LHCN-M2 (cell line): Measurements from ENCODE around the gene SV2B. TPM values are rescaled to one million over a fixed set of nuclear protein-coding genes. Genes with fewer than 3 reads are reported as not detected.

Experiments
- DNase-seq: peaks from one replicate; pipeline ENCODE4 v3.0.0-alpha.2; 2012; ENCODE audit warnings: low read depth
- total RNA-seq: library from RNA; depleted of rRNA; stranded (reverse); fragments of >200 nt; gene quantifications from 2 replicates; pipeline ENCODE4 v1.2.3, GENCODE V29; 2014

SV2B gene
- total RNA-seq, 1 experiment from 2014 or later: not detected

DNA sequence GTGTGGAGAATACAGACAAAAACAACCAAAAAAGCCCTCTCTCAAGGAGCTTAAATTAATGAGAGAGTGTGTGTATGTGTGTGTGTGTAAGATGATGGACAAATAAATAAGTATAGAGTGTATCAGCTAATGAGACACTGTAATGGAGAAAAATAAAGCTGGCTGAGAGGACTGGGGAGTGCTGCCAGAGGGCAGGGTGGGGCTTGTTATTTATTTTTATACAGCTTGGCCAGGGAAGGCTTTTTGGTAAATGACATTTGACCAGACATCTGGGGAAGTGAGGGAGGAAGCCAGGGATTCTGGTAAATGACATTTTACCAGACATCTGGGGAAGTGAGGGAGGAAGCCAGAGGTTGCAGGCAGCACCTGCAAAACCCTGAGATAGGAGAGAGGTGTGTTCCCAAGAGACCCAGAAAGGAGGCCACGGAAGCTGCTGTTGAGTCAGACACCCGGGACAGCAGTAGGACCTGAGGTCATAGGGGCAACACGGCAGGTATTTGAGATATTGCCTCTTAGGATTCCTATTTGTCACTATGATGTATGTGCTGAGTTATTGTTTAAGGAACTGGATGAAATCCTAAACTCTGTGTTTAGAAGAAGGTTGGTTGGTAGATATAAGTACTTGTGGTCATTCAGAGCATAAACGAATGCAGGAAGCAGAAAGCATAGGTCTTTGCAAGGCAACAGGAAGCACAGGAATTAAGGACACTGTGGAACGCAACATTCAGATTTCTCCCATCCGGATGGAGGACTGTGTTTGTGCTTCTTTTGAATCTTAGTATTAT lies 2.7 kb downstream of the SV2B start:
- DNase-seq: no peak

DNA sequence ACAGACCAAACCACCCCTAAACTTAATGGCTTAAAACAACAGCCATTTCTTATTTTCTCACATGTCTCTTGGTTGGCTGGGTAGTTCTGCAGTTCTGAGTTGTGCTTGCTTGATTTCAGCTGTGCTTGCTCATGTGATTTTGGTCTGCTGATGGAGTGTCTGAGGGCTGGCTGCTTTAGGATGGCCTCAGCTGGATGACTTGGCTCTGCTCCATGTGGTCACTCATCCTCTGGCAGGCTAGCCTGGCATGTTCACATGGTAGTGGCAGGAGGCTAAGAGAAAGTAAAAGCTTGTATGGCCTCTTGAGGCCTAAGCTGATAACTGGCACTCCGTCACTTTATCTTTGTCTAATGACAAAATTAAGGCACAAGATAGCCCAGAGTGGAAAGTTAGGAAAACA lies 4.1 kb downstream of the SV2B start:
- DNase-seq: no peak

DNA sequence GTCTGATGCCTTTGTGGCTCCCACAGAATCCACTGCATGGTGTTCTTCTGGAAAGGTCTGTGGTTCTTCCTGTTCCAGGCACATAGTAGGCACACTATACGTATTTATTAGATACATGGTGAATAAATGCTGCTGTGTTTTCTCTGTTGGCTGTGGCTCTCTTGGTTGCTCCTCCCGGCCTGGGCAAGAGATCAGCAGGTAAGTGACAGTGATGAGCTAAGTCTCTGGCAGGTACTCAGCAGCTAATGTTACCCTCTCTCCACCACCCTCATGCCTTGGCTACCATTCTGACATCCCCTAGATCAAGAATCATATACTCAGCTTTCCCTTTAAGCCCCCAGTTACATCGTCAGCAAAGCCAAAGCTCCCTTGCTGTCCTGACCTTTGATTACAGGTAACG lies 8.4 kb downstream of the SV2B start:
- DNase-seq: no peak

DNA sequence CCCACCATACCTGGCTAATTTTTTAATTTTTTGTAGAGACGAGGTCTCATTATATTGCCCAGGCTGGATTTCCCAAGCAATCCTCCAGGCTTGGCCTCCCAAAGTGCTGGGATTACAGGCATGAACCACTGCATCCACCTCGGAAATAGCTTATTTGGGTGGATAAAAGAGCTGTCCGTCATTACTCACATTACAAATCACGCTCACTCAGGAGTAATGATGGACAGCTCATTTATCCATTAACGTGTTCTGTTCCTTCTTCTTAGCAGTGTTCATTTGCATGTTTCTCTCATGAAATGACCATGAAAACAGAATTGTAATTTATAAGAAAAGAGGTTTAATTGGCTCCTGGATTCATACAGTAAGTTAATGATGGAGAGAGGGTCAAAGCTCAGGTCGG lies 9.8 kb downstream of the SV2B start:
- DNase-seq: no peak

DNA sequence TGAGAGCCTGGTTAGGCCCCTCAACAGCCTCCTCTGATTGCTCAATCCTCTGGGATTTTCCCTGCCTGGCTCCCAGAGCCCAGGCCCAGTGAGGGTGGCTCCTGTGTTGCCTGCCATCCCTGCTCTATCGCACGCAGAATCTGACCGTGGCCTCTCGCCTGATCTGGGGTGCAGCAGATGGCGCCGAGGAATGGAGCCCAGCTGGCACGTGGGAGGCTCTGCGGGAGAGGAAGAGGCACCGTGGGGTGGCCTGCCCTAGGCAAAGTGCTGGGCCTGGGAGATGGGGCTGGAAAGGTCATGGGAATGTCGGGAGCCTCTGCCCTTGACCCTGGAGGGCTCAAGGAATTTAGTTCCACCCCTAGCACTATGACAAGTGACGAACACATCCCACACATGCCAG lies 10.3 kb downstream of the SV2B start:
- DNase-seq: no peak

DNA sequence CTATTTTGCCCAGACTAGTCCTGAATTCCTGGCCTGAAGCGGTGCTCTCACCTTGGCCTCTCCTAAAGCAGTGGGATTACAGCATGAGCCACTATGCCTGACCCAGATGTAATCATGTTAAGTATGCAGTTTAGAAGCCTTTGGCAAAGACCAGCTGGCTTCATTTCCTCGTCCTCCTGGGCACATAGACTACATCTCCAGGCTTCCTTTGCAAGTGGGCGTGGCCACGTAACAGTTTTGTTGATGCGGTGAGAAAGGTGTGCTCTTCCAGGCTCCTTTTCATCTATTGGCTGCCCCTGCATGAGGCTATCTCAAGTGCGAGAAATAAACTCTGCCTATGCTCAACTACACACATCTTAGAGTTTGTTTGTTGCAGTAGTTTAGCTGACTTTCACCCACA lies 13.0 kb downstream of the SV2B start:
- DNase-seq: no peak

DNA sequence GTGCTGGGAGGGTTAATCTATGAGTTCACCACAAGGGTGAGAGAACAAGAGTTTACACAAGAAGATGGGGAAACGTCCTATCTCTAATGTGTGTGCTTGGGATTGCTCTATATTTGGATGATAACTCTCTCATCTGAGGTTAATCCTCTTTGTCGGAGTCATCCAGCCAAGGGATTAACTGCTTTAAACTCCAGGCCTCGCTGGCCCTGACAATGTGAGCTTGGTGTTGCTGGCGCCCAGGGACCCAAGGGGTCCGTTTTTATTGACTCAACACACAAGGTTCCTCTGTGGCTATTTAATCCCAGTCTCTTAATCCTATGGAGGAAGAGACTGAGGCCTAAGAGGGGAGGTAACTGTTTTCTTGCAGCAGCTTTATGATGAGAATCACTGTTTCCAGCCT lies 14.2 kb downstream of the SV2B start:
- DNase-seq: no peak

DNA sequence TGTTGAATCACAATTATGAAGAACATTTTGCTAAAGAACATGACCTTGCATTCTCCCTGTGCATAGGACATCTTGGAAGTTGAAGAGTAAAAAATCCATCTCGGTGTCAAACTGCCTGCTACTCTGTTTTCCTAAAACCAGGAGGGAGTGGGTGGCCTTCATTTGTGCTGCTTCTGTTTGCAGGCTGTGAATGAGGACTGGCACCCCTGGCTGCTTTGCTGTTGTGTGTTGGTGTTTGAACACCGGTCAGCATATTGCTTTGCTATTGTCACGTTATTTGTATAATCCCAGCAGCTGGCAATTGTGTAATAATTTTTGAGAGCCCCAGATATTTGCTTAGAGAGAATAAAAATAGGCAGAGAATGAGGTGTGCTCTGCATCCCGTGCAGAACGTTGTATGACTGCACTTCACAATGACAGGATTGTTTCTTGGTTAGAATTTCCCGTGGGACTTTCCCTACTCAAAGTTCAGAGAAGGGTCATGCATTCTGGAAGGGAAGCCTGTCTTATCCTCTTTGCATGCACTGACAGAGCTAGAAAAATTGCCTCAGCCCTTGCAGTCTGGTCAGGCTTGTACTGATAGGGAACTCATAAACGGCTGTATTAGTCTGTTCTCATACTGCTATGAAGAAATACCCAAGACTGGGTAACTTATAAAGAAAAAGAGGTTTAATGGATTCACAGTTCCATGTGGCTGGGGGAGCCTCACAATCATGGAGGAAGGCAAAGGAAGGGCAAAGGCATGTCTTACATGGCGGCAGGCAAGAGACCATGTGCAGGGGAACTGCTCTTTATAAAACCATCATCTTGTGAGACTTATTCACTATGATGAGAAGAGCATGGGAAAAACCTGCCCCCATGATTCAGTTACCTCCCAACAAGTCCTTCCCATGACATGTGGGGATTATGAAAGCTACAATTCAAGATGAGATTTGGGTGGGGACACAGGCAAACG lies 16.3 kb downstream of the SV2B start:
- DNase-seq: no peak

DNA sequence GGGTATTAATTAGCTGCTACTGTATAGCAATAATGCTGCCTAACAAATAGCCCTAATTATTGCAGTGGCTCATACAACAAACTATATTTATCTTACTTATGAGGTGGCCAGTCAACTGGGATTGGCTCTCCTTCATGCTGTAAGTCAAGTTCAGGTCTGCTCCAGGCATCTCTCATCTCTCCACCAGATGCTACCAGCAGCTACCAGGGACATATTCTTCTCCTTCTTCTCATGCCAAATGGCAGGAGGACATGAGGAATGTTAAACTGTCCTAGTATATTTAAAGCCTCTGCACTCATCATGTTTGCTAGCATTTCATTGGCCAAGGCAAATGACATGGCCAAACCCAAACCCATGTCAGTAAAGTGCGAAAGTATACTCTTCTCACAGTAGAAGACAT lies 17.3 kb downstream of the SV2B start:
- no peak for DNase-seq

DNA sequence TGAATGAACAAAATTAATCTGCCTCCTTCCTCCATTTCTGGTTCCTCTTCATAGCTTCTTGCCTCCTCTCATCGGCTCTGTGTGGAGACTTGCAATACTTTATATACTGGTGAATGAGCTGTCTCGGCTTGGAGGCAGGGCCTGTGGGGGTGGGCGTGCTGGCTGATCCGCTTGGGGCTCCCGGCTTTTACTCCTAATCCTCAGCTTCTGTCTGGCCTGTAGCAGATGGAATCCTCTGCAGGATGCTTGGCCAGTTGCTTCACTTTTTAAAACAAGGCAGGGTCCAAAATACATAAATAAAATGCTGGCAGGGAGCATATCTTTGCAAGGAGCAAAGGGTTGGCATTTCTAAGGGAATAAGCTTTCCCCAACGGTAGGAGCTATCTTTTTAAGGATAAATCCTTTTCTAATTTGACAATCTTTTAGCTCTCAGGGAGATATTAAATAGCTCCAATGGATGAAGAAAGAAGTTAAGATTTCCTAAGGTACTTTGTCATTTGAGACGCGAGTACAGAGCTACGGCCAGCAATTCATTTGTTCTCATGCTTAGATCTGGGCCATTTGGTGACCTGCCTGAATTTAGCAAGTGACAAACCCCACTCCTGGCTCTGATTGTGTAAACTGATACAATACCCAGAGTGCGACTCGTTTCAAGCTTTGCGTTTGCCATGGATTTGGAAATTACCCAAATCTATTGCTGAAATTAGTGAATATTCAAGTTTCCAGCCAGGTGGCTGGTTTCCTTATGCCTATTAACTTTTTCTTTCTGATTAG lies 18.9 kb downstream of the SV2B start:
- no peak for DNase-seq

DNA sequence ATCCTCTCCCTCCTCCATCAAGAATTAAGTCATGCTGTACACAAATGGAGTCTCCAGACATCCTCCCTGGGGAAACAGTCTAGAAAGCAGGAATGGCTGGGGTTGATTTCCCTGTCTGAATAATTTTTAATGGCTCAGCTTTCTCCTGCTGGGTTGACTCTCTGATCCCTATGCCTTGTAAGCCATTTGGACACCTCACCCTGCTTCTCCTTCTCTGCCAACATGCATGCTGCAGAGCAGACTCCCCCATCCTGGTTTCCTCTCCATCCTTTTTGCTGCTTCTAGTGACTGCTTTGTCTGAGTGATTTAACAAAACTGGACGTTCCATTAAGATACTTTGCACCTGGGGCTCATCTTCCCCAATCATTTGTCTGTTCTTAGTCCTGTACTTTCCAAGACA lies 22.2 kb downstream of the SV2B start:
- no peak for DNase-seq

DNA sequence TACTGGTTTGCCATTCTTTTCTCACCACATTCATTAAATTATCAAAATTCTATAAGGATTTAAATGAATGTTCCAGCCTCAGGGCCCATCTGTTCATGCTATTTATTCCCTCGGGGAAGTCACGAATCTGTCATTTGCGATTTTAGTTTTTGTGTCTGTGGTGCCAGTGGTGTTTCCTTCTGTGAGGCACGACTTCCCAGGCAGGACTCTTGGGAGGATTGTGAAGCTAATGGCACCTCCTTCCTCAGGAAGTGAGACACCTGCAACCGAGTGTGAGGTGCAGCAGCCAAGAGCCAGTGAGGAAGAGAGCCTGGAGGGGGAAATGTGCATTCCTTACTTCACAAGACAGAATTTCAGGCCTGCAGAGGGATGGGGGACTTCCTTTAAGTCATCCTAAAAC lies 24.1 kb downstream of the SV2B start:
- no peak for DNase-seq

DNA sequence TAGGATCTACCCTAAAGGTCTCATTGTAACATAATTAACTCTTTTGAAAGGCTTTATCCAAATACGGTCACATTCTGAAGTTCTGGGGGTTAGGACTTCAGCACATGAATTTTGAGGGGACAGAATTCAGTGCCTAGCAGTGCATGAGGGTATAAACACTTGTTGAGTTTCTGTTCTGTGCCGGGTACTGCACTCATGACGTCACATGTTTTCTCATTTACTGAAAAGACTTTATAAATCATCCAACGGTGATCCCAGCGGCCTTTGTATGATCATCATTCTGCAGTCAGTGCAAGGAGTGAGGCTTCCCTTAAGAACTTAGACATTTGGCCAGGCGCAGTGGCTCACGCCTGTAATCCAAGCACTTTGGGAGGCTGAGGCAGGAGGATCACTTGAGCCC lies 25.1 kb downstream of the SV2B start:
- DNase-seq: no peak

DNA sequence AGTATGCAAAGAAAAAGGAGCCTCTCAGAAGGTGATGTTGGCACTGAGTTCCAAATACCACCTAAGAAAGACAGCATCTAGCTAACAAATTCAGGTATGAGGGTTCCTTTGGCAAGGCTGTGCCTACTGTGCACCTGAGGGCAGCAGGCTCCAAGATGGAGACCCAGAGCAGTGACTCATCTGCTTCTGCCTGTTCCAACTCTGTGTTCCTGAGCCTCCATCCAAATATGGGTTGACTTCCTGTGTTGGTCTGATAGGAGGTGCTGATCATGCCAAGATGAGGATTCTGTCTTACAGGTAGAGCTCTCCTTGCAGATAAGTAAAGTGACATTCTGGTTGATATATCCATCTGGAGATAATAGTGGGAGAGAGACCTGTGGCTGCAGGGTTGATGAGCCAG lies 26.0 kb downstream of the SV2B start:
- no peak for DNase-seq

DNA sequence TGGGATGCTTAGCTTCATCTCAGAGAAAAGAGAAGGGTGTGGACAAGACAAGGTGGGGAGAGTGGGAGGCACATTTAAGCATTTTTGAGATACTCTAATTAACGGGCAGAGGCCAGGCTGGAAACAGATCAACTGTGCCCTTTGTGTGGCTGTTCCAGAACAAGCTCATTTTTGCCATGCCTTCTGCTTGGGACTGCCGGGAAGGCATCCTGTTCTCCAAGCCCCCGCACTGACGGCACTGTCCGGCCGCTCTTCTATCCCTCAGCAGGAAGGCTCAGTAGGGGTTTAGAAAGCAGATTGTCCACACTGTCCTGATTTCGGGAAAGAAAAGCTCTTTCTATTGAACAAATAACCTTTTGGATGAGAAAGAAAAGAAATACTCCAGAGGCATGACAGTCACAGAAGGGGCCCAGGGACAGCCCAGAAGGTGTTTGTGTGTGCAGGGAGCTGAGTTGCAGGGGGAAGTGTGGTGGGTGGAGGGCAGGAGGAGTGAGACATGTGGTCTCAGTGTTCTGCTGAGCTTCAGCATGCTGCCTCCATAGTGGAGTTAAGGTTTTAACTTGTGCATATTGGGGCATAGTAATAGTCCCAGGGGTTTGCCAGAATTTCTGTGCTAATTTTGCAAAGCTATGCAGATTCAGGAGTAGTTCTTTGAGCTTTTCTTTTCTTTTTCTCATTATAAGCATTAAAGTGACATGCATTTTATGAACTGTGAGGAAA lies 27.3 kb downstream of the SV2B start:
- DNase-seq: no peak

DNA sequence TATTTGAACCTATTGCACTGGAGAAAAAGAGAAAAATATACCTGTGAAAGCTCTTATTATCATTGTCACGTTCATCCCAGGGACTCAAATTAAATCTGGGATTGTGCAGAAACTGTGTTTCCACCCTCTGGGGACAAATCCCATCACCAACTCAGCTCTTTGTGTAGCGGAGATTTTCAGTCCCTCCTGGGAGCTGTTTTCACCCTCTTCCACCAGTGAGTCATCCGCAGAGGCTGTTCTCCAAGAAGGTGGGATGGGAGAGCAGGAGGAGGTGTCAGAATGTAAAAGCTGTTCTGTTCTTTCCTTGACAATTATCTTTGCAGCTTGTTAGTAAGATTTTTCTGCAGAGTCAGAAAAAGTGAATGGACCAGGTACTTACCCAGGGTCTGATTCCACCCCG lies 28.0 kb downstream of the SV2B start:
- DNase-seq: no peak

DNA sequence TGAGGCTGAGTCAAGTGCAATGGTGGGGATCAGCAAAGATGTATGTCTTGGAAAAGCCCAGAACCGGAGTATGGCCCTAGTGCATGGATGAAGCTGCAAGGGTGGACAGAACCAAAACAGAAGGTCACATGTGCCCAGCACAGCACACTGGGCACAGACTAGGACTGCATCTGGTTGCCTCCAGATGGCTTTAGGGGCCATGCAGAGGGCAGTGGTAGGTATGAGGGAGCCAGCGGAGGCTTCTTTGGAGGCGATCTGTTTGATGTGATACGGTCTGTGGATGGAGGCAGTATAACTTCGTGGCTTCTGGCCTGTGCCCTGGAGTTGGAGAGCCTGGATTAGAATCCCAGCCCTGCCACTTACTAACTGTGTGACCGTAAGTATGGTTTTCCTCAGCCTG lies 29.4 kb downstream of the SV2B start:
- DNase-seq: no peak

DNA sequence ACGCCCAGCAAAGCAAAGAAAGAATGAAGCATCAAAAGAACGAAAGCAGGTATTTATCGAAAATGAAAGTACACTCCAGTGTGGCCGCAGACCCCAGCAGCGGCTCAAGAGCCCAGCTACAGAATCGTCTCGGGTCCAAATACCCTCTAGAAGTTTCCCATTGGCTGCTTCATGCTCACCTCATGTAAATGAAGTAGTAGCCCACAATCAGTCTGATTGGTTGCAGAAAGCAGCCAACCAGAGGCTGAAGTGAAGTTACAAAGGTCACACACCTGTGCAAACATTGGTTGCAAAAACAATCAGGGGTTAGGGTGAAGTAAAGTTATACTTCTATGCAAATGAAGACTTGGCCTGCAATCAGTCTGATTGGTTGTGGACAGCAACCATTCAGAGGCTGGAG lies 32.0 kb downstream of the SV2B start:
- DNase-seq: no peak

DNA sequence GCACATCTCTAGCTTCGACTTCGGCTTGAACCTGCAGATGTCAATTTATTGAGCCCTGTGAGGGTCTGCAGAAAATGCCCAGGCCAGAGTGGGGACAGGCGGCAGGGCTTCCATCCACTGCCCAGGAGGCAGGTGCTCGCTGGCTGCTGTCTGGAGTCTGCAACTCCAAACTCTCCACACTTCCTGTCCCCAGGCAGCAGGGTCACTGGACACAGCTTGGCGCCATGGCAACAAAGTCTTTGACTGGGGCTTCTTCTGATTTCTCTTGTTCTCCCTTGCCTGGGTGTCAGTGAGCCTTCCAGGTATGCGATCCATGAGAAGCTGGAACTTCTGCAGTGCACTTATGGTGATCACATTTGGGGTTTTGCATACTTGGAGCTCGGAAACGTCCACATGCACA lies 33.5 kb downstream of the SV2B start:
- no peak for DNase-seq

DNA sequence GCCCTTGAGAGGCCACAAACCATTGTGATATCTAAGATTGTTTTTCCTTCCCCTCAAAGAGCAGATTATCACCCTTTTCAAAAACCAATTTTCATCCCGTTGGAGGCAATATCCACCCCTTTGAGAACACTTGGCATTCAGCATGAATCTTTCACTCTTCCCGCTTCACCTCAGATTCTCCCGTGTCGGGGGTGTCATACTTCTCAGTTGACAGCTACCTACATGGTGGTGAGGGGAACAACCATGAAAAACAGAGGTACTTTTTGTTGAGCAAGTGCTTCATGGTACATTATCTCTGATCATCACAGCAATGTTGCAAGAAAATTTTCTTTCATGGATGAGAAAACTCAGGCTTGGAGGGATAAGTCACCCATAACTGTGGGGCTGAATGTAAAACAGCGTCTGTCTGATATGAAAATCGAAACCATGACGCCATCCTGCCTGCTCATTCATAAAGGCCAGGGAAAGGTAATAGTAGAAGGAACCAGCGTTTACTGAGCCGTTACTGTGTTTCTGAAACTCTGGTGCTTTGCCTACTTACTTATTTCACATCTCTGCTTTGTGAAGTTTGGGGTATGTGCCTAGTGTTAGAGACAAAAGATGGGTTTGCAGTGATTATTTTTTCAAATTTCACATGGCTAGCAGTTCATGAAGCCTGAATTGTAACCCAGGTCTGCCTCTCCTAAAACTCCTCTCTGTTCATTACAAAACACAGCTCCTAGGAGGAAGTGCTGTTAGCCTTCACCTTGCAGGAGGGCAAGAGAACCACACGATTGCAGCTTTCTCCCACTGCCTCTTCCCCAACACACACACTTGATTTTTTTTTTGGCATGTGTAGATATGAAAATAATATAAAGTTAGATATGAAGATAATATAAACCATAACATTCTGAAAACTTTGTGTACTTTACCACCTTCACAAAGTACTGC lies 35.4 kb downstream of the SV2B start:
- DNase-seq: no peak
